Peyer's patch (tissue), 4 donors: Measurements from ENCODE around the gene MIDN. TPM values are rescaled to one million over a fixed set of nuclear protein-coding genes. Genes with fewer than 3 reads are reported as not detected.
A peak's percentile ranks its signal among the peaks of the same experiment; 100 is the strongest.

Experiments used
- DNase-seq, 3 donors: peaks; one replicate each; pipeline ENCODE4 v3.0.0-alpha.2; 2017 to 2019
- H3K27ac ChIP-seq, 4 donors: fragments of 200-600 bp; sonication (generic); one replicate each; pipeline ENCODE4 v1.5.1; 2016 to 2019
- H3K27me3 ChIP-seq, 2 donors: fragments of 200-600 bp; sonication (generic); one replicate each; pipeline ENCODE4 v1.5.1; 2019
- H3K36me3 ChIP-seq, 3 donors: fragments of 200-600 bp; sonication (generic); one replicate each; pipeline ENCODE4 v1.5.1; 2016 to 2019
- H3K4me1 ChIP-seq, 4 donors: fragments of 200-600 bp; sonication (generic); one replicate each; pipeline ENCODE4 v1.5.1; 2016 to 2019
- H3K4me3 ChIP-seq, 4 donors: fragments of 200-600 bp; sonication (generic); 1 replicate in 3 of 4; 2 replicates in 1 of 4; pipeline ENCODE4 v1.5.1; 2016 to 2019; ENCODE audit warnings: mild to moderate bottlenecking in 1 of 4
- H3K9me3 ChIP-seq, 4 donors: fragments of 200-600 bp; sonication (generic); one replicate each; pipeline ENCODE4 v1.5.1; 2016 to 2019; ENCODE audit warnings: mild to moderate bottlenecking in 1 of 4
- CTCF ChIP-seq, 6 experiments: fragments of 450-650 bp in 4 of 6; fragments of 200-600 bp in 2 of 6; sonication (generic) in 1 of 6; IDR thresholded peaks; one replicate each; pipeline ENCODE4 v1.5.1; 2017 to 2019; ENCODE audit warnings: antibody characterized with exemption in 6 of 6, mild to moderate bottlenecking in 3 of 6, moderate library complexity in 1 of 6
- POLR2A ChIP-seq, 2 donors: fragments of 450-650 bp; IDR thresholded peaks; one replicate each; pipeline ENCODE4 v1.5.1; 2017; ENCODE audit warnings: antibody characterized with exemption in 2 of 2, mild to moderate bottlenecking in 2 of 2, moderate library complexity in 2 of 2
- total RNA-seq, 4 donors: library from RNA; depleted of rRNA; stranded (reverse); fragments of >200 nt; gene quantifications; one replicate each; pipeline ENCODE4 v1.1.0, GENCODE V29; 2016

MIDN gene
- total RNA-seq, 4 donors from 2014 or later, result 34.7 to 205 (median 98.9) TPM

- DNase-seq, result peak; percentile 67 to 97 (median 94)
- Histone ChIP-seq H3K27me3 (no peaks in the 10 kb centered on the region), H3K36me3 (peaks cover 0 to 12% (median 0%) of the 10 kb centered on the region in 3 donors), H3K4me3 (peak overlapping the region; percentile 53 to 76 (median 64)), H3K9me3 (no peaks in the 10 kb centered on the region), H3K27ac (peak overlapping the region; percentile 98 to 100 (median 99)), H3K4me1 (peaks cover 16 to 84% (median 69%) of the 10 kb centered on the region in 4 donors)
- peak; percentile 67 to 70 for TF ChIP-seq POLR2A (IDR thresholded peaks at IDR 0.05)
- TF ChIP-seq CTCF (IDR thresholded peaks at IDR 0.05), result no peak
These were observed 13.6 kb downstream of the MIDN start for GRCh38 chr19:1261798-1262622.

- peak overlapping the region; percentile 53 to 76 (median 64) for H3K4me3 ChIP-seq
- no peak for TF ChIP-seq CTCF (IDR thresholded peaks at IDR 0.05)
- TF ChIP-seq POLR2A (IDR thresholded peaks at IDR 0.05), result no peak
- no peaks in the 10 kb centered on the region for H3K9me3 ChIP-seq
- no peaks in the 10 kb centered on the region for H3K27me3 ChIP-seq
- H3K27ac ChIP-seq, result peak overlapping the region; percentile 98 to 100 (median 99)
- H3K4me1 ChIP-seq, result peaks cover 20 to 84% (median 73%) of the 10 kb centered on the region in 4 donors
- H3K36me3 ChIP-seq, result peaks cover 0 to 5% (median 0%) of the 10 kb centered on the region in 3 donors
- DNase-seq, result no peak
These were observed 14.3 kb downstream of the MIDN start for GRCh38 chr19:1262623-1263123.

GRCh38 chr19:1263188-1263587, 14.8 kb downstream of the MIDN start:
- DNase-seq, result peak in 2 of 3 donors; percentile 81 to 83
- Histone ChIP-seq H3K27ac (peak overlapping the region; percentile 98 to 100 (median 99)), H3K36me3 (peaks cover 0 to under 1% (median 0%) of the 10 kb centered on the region in 3 donors), H3K4me3 (peak overlapping the region in 1 of 4 donors; percentile 76), H3K4me1 (peaks cover 20 to 84% (median 71%) of the 10 kb centered on the region in 4 donors), H3K9me3 (no peaks in the 10 kb centered on the region), H3K27me3 (no peaks in the 10 kb centered on the region)
- TF ChIP-seq CTCF (IDR thresholded peaks at IDR 0.05) (no peak), POLR2A (IDR thresholded peaks at IDR 0.05) (no peak)

- H3K27ac ChIP-seq, result peak overlapping the region; percentile 94 to 99 (median 98)
- DNase-seq, result peak; percentile 87 to 92 (median 89)
- no peaks in the 10 kb centered on the region for H3K36me3 ChIP-seq
- H3K9me3 ChIP-seq, result no peaks in the 10 kb centered on the region
- H3K27me3 ChIP-seq, result no peaks in the 10 kb centered on the region
- peaks cover 24 to 78% (median 64%) of the 10 kb centered on the region in 4 donors for H3K4me1 ChIP-seq
- peak overlapping the region in 3 of 4 donors; percentile 51 to 80 (median 59) for H3K4me3 ChIP-seq
- no peak for TF ChIP-seq CTCF (IDR thresholded peaks at IDR 0.05)
- peak in 1 of 2 donors; percentile 25 for TF ChIP-seq POLR2A (IDR thresholded peaks at IDR 0.05)
These were observed 16.6 kb downstream of the MIDN start for GRCh38 chr19:1264801-1265614.

GRCh38 chr19:1265615-1266128, 17.3 kb downstream of the MIDN start:
- Histone ChIP-seq H3K9me3 (no peaks in the 10 kb centered on the region), H3K27me3 (no peaks in the 10 kb centered on the region), H3K4me3 (peak overlapping the region; percentile 51 to 80 (median 60)), H3K4me1 (peaks cover 18 to 79% (median 64%) of the 10 kb centered on the region in 4 donors), H3K27ac (peak overlapping the region; percentile 94 to 99 (median 98)), H3K36me3 (no peaks in the 10 kb centered on the region)
- TF ChIP-seq CTCF (IDR thresholded peaks at IDR 0.05), result no peak
- no peak for TF ChIP-seq POLR2A (IDR thresholded peaks at IDR 0.05)
- peak in 2 of 3 donors; percentile 59 to 80 for DNase-seq
